ENCODE data around the gene WTIP.

DNA sequence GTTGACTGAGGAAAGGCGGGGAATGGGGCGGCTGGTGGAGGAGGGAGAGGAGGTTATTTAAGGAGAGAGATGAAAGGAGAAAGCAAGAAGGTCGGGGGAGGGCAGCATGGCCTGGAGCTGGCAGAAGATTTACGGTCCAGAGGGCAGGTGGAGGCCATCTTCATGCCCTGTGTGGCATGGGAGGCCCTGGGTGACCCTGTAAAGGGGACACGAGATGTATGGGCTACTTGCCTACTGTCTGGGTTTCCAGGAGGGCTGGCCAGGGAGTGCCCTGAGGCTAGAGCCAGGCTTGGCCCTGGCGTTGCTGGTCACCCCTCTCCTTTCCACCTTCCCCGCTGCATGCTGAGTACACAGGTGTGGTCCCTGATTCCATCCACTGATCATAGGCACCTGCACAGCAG lies 6.1 kb downstream of the WTIP start:
- TF ChIP-seq, protein P1, sequence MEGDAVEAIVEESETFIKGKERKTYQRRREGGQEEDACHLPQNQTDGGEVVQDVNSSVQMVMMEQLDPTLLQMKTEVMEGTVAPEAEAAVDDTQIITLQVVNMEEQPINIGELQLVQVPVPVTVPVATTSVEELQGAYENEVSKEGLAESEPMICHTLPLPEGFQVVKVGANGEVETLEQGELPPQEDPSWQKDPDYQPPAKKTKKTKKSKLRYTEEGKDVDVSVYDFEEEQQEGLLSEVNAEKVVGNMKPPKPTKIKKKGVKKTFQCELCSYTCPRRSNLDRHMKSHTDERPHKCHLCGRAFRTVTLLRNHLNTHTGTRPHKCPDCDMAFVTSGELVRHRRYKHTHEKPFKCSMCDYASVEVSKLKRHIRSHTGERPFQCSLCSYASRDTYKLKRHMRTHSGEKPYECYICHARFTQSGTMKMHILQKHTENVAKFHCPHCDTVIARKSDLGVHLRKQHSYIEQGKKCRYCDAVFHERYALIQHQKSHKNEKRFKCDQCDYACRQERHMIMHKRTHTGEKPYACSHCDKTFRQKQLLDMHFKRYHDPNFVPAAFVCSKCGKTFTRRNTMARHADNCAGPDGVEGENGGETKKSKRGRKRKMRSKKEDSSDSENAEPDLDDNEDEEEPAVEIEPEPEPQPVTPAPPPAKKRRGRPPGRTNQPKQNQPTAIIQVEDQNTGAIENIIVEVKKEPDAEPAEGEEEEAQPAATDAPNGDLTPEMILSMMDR (IDR thresholded peaks at IDR 0.05): no peak
- TF ChIP-seq POLR2AphosphoS5 (IDR thresholded peaks at IDR 0.05): no peak
- TF ChIP-seq POLR2A (IDR thresholded peaks at IDR 0.05): no peak
- TF ChIP-seq EP300 (IDR thresholded peaks at IDR 0.05): no peak

All from stomach (tissue), 4 donors.